HG03159 (cell line): Measurements from ENCODE around the gene SMIM28.

Experiments used
- ATAC-seq: cut with Tn5 transposase; IDR thresholded peaks from one replicate; pipeline ENCODE4 v1.9.1; 2021; ENCODE audit warnings: mild to moderate bottlenecking, moderate library complexity; ENCODE audit not compliant: unreplicated experiment

SMIM28 gene

DNA sequence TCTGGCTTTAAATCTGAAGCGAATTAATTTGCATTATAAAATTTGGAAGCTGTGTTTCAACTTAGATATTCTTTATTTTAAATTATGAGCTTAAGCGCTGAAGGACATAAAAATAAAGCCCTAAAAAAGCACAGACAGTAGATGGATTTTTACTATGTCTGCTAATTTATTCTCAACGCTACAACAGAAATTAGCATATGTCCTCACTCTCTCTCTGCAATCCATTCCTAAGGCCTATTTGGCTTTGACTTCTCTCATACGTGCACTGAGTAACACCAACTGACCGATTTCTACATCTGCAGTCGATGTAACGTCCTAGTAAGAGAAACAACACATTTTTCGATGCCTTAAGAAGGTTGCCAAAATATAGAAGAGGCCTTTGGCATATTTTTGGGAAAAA lies 50.0 kb downstream of the SMIM28 start:
- no peak for ATAC-seq

DNA sequence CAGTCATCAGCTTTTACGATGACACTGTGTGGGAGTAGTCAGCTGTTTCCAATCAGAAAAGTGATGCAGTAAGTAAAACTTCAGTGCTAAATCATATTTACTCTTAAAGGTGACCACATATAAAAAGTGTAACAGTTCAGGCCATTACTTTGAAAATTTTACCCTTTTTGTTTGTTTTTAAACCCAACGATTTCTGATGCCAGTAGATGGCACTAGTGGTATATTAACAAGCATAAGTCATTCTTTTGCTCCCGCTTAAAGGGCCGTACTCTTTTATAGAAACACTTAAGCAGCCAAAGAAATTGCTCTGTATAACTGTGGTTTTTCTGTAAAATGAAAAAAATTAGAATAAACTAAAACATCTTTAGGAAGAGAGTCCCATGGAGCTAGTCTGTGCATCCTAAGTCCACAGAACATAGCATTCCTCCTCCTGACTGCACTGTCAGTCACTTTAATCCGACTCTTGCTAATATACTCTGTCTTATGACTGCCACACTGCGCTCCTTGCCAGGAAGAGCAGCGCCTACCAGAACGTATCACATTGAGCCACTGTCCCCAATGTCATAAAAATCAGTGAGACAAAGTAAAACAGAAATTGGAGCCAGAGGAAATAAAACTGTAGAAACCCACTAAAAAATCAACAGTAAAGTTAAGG lies 51.4 kb downstream of the SMIM28 start:
- no peak for ATAC-seq

DNA sequence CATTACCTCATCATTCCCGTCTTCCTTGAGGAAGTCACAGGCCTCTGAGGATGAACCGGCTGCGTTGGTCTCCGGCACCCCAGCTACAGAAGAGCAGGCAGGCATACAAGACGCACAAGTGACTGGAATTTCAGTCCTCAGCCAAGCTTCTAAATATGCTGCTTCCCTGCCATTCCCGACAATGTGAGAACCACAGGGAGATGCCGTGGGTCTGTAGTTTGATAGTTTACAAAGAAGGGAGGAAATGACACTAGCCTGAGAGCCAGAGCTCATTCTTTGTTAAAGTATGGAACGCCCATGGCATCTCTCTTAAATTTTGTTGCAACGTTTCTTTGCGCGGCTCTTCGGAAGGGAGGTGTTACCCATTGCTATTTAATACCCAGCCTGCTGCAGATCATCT lies 52.1 kb downstream of the SMIM28 start:
- ATAC-seq = no peak

DNA sequence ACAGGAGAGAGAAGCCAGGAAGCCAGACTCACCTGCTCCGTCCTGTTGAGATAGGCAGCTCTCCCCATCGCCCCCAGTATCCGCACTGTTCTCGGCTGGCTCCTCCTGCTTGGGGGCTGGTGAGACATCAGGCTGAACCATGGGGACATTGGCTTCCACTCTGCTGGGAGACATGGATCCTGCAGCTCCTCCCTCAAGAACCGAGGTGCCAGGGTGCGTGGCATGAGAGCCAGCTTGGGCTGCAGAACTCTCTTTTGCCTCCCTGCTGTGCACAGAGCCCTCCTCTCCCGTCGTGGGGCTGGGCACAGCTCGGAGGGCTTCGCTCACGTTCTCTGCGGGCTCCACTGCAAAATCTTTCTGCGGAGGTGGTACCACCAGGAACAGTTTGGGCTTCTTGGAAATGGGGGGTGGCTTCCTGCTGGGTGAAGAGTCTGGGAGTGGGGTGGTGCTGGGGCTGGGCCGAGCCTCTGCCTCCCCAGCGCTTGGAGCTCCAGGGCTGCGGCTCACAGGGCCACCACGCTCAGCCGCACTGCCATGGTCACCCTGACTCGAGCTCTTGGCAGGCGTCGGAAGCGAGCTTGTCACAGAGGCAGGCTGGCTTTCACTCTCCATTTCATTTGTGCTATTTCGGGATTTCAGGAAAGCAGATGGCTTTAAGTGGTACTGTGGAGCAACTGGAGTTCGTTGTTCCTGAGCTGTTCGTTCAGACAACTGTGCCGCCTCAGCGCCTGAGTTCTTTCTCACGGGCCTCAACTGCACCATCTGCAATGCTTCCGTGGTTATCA lies 52.8 kb downstream of the SMIM28 start:
- ATAC-seq = no peak

DNA sequence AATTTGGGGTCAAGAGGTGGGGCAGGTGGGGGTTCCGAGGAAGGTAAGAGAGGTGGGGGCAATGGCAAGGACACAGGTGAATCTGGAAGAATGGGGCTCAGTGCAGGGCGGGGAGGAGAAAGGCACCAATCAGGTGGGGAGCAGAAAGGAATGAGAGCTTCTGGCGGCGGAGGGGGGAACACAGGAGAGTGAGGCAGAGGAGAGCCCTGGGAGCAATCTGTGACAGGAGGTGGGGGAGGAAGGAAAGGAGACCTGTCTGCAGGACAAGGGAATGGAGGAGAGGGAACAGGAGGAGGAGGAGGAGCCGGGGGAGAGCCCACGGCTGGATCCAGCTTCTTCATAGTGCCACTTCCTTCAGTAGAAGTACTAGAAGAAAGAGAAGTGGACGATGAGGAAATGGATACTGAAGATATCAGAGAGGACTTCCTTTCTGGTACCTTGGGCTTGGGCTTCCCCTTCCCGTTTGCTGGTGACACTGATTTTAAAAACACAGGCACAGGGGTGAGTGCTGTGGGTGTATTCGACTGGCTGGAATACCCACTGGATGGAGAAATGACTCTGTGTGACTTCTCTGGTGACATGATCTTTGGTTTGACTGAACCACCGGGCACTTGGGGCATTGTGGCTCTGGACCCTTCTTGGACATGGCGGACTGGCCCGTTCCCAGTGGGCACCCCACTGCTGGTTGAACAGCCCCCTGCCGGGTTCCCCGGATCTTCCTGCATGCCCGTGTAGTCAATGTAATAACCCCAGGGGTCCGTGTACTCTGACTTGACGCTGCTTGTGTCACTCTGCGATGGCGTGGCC lies 53.8 kb downstream of the SMIM28 start:
- ATAC-seq = no peak

DNA sequence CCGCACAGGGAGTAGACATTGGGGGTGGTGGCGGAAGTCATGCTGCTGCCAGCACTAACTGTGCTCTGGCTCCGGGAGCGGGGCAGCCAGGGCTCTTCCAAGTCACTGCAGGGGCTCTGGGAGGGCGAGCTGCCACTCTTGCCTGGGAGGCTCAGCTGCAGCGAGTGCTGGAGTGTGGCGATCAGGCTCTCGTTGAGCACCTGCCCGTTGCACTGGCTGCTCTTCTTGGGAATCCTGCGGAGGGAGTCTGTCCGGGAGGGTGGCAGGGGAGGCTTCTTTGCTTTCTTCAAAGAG lies 54.3 kb downstream of the SMIM28 start:
- no peak for ATAC-seq
